ENCODE data around the gene PRKAG1.

DNA sequence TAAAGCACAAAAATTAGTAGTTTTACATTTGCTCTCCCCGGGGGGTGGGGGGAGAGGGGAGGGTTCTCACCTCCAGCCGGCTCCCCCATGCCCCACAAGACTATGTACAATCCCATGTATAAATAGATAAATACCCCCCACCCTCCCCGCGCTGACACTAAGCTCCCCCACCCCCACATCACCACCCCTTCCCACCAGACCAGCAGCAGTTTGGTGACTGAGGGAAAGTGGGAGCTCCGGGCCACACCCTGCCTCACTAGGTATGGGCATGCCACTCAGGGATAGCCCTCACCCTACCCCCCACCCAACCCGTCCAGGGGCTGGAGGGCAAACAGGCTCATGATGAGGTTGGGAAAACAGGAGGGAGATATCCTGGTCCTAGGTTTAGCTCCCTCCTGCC, 1.9 kb upstream of the PRKAG1 start:
- TF ChIP-seq, protein P1, sequence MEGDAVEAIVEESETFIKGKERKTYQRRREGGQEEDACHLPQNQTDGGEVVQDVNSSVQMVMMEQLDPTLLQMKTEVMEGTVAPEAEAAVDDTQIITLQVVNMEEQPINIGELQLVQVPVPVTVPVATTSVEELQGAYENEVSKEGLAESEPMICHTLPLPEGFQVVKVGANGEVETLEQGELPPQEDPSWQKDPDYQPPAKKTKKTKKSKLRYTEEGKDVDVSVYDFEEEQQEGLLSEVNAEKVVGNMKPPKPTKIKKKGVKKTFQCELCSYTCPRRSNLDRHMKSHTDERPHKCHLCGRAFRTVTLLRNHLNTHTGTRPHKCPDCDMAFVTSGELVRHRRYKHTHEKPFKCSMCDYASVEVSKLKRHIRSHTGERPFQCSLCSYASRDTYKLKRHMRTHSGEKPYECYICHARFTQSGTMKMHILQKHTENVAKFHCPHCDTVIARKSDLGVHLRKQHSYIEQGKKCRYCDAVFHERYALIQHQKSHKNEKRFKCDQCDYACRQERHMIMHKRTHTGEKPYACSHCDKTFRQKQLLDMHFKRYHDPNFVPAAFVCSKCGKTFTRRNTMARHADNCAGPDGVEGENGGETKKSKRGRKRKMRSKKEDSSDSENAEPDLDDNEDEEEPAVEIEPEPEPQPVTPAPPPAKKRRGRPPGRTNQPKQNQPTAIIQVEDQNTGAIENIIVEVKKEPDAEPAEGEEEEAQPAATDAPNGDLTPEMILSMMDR (IDR thresholded peaks at IDR 0.05): no peak
- no peak for TF ChIP-seq POLR2A (IDR thresholded peaks at IDR 0.05)
- no peak for TF ChIP-seq EP300 (IDR thresholded peaks at IDR 0.05)
